SK-N-SH (cell line): Measurements from ENCODE around the gene GRIN2A. TPM values are rescaled to one million over a fixed set of nuclear protein-coding genes. Genes with fewer than 3 reads are reported as not detected.

Experiments used
- CTCF ChIA-PET: fragments of 300-600, 350-600 bp; formaldehyde crosslinking; extraction: SDS; loops from one replicate; lab custom pipeline; 2021; lab: Yijun Ruan, JAX
- POLR2A ChIA-PET: fragments of 350-600 bp; sonication (Branson Sonifier 250); formaldehyde crosslinking; extraction: SDS; loops from one replicate; lab custom pipeline; 2020; ENCODE audit warnings: antibody characterized with exemption, inconsistent platforms; lab: Yijun Ruan, JAX
- DNase-seq: peaks from one replicate; pipeline ENCODE4 v3.0.0; 2012
- H2AFZ ChIP-seq: fragments of 200-600 bp; sonication (generic); 2 replicates; pipeline ENCODE4 v1.8.1; 2016; ENCODE audit warnings: antibody characterized with exemption, mild to moderate bottlenecking, low read depth
- H3F3A ChIP-seq: fragments of 200-600 bp; sonication (generic); replicated peaks from 2 replicates; pipeline ENCODE3; 2016; ENCODE audit warnings: antibody characterized with exemption, mild to moderate bottlenecking; ENCODE audit not compliant: insufficient read depth
- H3K27ac ChIP-seq, 2 experiments: fragments of 200-500 bp in 1 of 2; fragments of 200-600 bp in 1 of 2; sonication (Bioruptor generic) in 1 of 2; sonication (generic), shearing (Covaris generic) in 1 of 2; 2 replicates each; pipeline versions ENCODE4 v1.5.1 to v1.6.1; 2014 to 2016; ENCODE audit warnings: low read depth in 2 of 2, inconsistent platforms in 1 of 2, low read length in 1 of 2, mild to moderate bottlenecking in 1 of 2, mixed read lengths in 1 of 2
- H3K27me3 ChIP-seq: fragments of 200-600 bp; sonication (generic), shearing (Covaris generic); 2 replicates; pipeline ENCODE4 v1.6.1; 2016; ENCODE audit warnings: mixed run types; ENCODE audit not compliant: insufficient read depth
- H3K36me3 ChIP-seq, 2 experiments: fragments of 200-500 bp in 1 of 2; fragments of 200-600 bp in 1 of 2; sonication (Bioruptor generic) in 1 of 2; sonication (generic) in 1 of 2; replicated peaks in 1 of 2; 2 replicates each; pipeline versions ENCODE3 to v1.5.1; 2014 to 2016; ENCODE audit warnings: low read length in 1 of 2, mild to moderate bottlenecking in 1 of 2; ENCODE audit not compliant: insufficient read depth in 2 of 2, control insufficient read depth in 1 of 2
- H3K4me1 ChIP-seq, 2 experiments: fragments of 200-500 bp in 1 of 2; fragments of 200-600 bp in 1 of 2; sonication (Bioruptor generic) in 1 of 2; sonication (generic), shearing (Covaris generic) in 1 of 2; 2 replicates each; pipeline versions ENCODE4 v1.5.1 to v1.6.1; 2014 to 2016; ENCODE audit warnings: low read depth in 1 of 2, low read length in 1 of 2, mixed run types in 1 of 2; ENCODE audit not compliant: insufficient read depth in 2 of 2, control insufficient read depth in 1 of 2
- H3K4me2 ChIP-seq: fragments of 200-600 bp; sonication (generic), shearing (Covaris generic); 2 replicates; pipeline ENCODE4 v1.6.1; 2017; ENCODE audit warnings: mixed run types
- H3K4me3 ChIP-seq, 2 experiments: fragments of 200-500 bp in 1 of 2; fragments of 200-600 bp in 1 of 2; sonication (Bioruptor generic) in 1 of 2; sonication (generic), shearing (Covaris generic) in 1 of 2; 2 replicates each; pipeline versions ENCODE4 v1.5.1 to v1.8.1; 2014 to 2016; ENCODE audit warnings: low read depth in 2 of 2, inconsistent platforms in 1 of 2, low read length in 1 of 2, mild to moderate bottlenecking in 1 of 2, mixed read lengths in 1 of 2, moderate library complexity in 1 of 2
- H3K79me2 ChIP-seq: fragments of 200-600 bp; sonication (generic); 2 replicates; pipeline ENCODE4 v1.8.1; 2017; ENCODE audit warnings: mild to moderate bottlenecking; ENCODE audit not compliant: insufficient read depth
- H3K9ac ChIP-seq: fragments of 200-600 bp; sonication (generic); 2 replicates; pipeline ENCODE4 v1.6.1; 2017; ENCODE audit warnings: mixed run types
- H3K9me2 ChIP-seq: fragments of 200-600 bp; sonication (generic); 2 replicates; pipeline ENCODE4 v1.6.1; 2017; ENCODE audit warnings: mixed run types
- H3K9me3 ChIP-seq: fragments of 200-600 bp; sonication (generic); 2 replicates; pipeline ENCODE4 v1.6.1; 2017; ENCODE audit warnings: mixed run types, mild to moderate bottlenecking, moderate library complexity
- H4K20me1 ChIP-seq: fragments of 200-600 bp; sonication (generic); 2 replicates; pipeline ENCODE4 v1.6.1; 2017; ENCODE audit warnings: mild to moderate bottlenecking, mixed run types; ENCODE audit not compliant: insufficient read depth
- CHD2 ChIP-seq: fragments of 150-350 bp; IDR thresholded peaks from 2 replicates; pipeline ENCODE4 v1.6.1; 2018; ENCODE audit warnings: low read length; ENCODE audit not compliant: partially characterized antibody
- ELF1 ChIP-seq: IDR thresholded peaks from 2 replicates; pipeline ENCODE4 v1.4.0; 2012
- FOSL2 ChIP-seq: IDR thresholded peaks from 2 replicates; pipeline ENCODE4 v1.4.0; 2012; ENCODE audit warnings: low read depth, mild to moderate bottlenecking, moderate library complexity, borderline replicate concordance
- FOXJ3 ChIP-seq: sonication (generic); formaldehyde crosslinking; IDR thresholded peaks from 2 replicates; pipeline ENCODE4 v1.5.1; 2020; ENCODE audit warnings: mild to moderate bottlenecking, missing genetic modification reagents
- FOXM1 ChIP-seq: IDR thresholded peaks from 2 replicates; pipeline ENCODE4 v1.4.0; 2012; ENCODE audit warnings: low read depth, mild to moderate bottlenecking
- GABPA ChIP-seq: IDR thresholded peaks from 2 replicates; pipeline ENCODE4 v1.4.0; 2012; ENCODE audit warnings: low read depth, mild to moderate bottlenecking
- IRF3 ChIP-seq: fragments of 150-350 bp; IDR thresholded peaks from 2 replicates; pipeline ENCODE4 v1.6.1; 2016; ENCODE audit warnings: mild to moderate bottlenecking, low read depth, low read length
- JUND ChIP-seq: IDR thresholded peaks from 2 replicates; pipeline ENCODE4 v1.4.0; 2012
- MEF2A ChIP-seq: IDR thresholded peaks from 2 replicates; pipeline ENCODE4 v1.4.0; 2012; ENCODE audit warnings: low read depth, borderline replicate concordance
- NFIC ChIP-seq: IDR thresholded peaks from 2 replicates; pipeline ENCODE4 v1.4.0; 2012; ENCODE audit warnings: borderline replicate concordance
- NRF1 ChIP-seq: IDR thresholded peaks from 2 replicates; pipeline ENCODE4 v1.6.1; 2012; ENCODE audit warnings: low read depth, mild to moderate bottlenecking, low read length
- RFX5 ChIP-seq: IDR thresholded peaks from 2 replicates; pipeline ENCODE4 v1.6.1; 2012; ENCODE audit warnings: mild to moderate bottlenecking, improper control_type of control experiment, low read length
- SIN3A ChIP-seq: IDR thresholded peaks from 2 replicates; pipeline ENCODE4 v1.6.1; 2012; ENCODE audit warnings: low read depth, mild to moderate bottlenecking, low read length, moderate library complexity, borderline replicate concordance
- TCF12 ChIP-seq: IDR thresholded peaks from 2 replicates; pipeline ENCODE4 v1.4.0; 2012
- YY1 ChIP-seq: IDR thresholded peaks from 2 replicates; pipeline ENCODE4 v1.4.0; 2012; ENCODE audit warnings: low read depth, mild to moderate bottlenecking
- WGBS: methylation state at CpG from one replicate; pipeline ENCODE4 v1.1.6; 2017; ENCODE audit warnings: low lambda C conversion rate; 5-methylcytosine and 5-hydroxymethylcytosine counted together
- polyA plus RNA-seq, 3 experiments: library from polyadenylated mRNA; depleted of rRNA; stranded (reverse); fragments of >200 nt; gene quantifications; 2 replicates each; pipeline ENCODE4 v1.2.3, GENCODE V29; 2012
- TF ChIP-seq, protein P1 (sequence below): IDR thresholded peaks from 2 replicates; pipeline ENCODE4 v1.4.0; 2012; ENCODE audit warnings: low read depth, borderline replicate concordance
- TF ChIP-seq, protein P2 (sequence below): IDR thresholded peaks from 2 replicates; pipeline ENCODE4 v1.4.0; 2012; ENCODE audit warnings: low read depth, borderline replicate concordance
- TF ChIP-seq, protein P3 (sequence below): IDR thresholded peaks from 2 replicates; pipeline ENCODE4 v1.4.0; 2012; ENCODE audit warnings: low read depth

GRIN2A gene
- polyA plus RNA-seq, 1 of the 3 experiments (the other 2 are of a cell fraction): not detected

- Histone ChIP-seq H2AFZ (no peak overlapping the region), H3K27me3 (no peaks in the 10 kb centered on the region), H3K9ac (no peak overlapping the region), H3K9me2 (no peaks in the 10 kb centered on the region), H3K79me2 (no peaks in the 10 kb centered on the region), H3K4me3 (no peak overlapping the region), H3K36me3 (no peaks in the 10 kb centered on the region), H3K9me3 (no peaks in the 10 kb centered on the region), H3F3A (no peaks in the 10 kb centered on the region), H3K4me1 (no peaks in the 10 kb centered on the region; a peak in 1 of 4 replicates), H4K20me1 (no peaks in the 10 kb centered on the region), H3K4me2 (no peak overlapping the region), H3K27ac (no peak overlapping the region)
- CTCF ChIA-PET: no interaction called here
- TF ChIP-seq FOSL2: no peak
- no peak for TF ChIP-seq CHD2
- no peak for TF ChIP-seq YY1
- no peak for TF ChIP-seq IRF3
- TF ChIP-seq, protein P1, sequence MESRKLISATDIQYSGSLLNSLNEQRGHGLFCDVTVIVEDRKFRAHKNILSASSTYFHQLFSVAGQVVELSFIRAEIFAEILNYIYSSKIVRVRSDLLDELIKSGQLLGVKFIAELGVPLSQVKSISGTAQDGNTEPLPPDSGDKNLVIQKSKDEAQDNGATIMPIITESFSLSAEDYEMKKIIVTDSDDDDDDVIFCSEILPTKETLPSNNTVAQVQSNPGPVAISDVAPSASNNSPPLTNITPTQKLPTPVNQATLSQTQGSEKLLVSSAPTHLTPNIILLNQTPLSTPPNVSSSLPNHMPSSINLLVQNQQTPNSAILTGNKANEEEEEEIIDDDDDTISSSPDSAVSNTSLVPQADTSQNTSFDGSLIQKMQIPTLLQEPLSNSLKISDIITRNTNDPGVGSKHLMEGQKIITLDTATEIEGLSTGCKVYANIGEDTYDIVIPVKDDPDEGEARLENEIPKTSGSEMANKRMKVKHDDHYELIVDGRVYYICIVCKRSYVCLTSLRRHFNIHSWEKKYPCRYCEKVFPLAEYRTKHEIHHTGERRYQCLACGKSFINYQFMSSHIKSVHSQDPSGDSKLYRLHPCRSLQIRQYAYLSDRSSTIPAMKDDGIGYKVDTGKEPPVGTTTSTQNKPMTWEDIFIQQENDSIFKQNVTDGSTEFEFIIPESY: no peak
- POLR2A ChIA-PET: no interaction called here
- DNase-seq: no peak
- WGBS: 41% methylated on average over 4 of the region's 4 CpGs
Observed at GRCh38 chr16:9911989-9912388, 270.2 kb downstream of the GRIN2A start.

GRCh38 chr16:9911231-9911630 lies 271.0 kb downstream of the GRIN2A start:
- H3K9me3 ChIP-seq: no peaks in the 10 kb centered on the region
- H2AFZ ChIP-seq: no peak overlapping the region
- ChIA-PET POLR2A (no interaction called here), CTCF (no interaction called here)
- H3K27ac ChIP-seq: no peak overlapping the region
- H3K79me2 ChIP-seq: no peaks in the 10 kb centered on the region
- H3K4me3 ChIP-seq: no peak overlapping the region
- DNase-seq: no peak
- TF ChIP-seq SIN3A: no peak
- no peak for TF ChIP-seq GABPA
- TF ChIP-seq, protein P2, sequence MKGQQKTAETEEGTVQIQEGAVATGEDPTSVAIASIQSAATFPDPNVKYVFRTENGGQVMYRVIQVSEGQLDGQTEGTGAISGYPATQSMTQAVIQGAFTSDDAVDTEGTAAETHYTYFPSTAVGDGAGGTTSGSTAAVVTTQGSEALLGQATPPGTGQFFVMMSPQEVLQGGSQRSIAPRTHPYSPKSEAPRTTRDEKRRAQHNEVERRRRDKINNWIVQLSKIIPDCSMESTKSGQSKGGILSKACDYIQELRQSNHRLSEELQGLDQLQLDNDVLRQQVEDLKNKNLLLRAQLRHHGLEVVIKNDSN: no peak
- no peak for TF ChIP-seq RFX5
- no peak for TF ChIP-seq NRF1
- no peak for TF ChIP-seq MEF2A
- no peak for TF ChIP-seq ELF1
- no peak for TF ChIP-seq NFIC
- no peak for TF ChIP-seq JUND
- TF ChIP-seq, protein P3, sequence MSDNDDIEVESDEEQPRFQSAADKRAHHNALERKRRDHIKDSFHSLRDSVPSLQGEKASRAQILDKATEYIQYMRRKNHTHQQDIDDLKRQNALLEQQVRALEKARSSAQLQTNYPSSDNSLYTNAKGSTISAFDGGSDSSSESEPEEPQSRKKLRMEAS: no peak
- TF ChIP-seq FOXM1: no peak
- TF ChIP-seq CHD2: no peak
- no peak for TF ChIP-seq TCF12
- TF ChIP-seq FOXJ3 (CRISPR knock-in tag): no peak
- no peak overlapping the region for H3K9ac ChIP-seq
- H3K27me3 ChIP-seq: no peaks in the 10 kb centered on the region
- WGBS: 25% methylated on average over 4 of the region's 4 CpGs
- H3K36me3 ChIP-seq: no peaks in the 10 kb centered on the region
- H3F3A ChIP-seq: no peaks in the 10 kb centered on the region
- H4K20me1 ChIP-seq: no peaks in the 10 kb centered on the region
- H3K4me2 ChIP-seq: no peak overlapping the region
- H3K4me1 ChIP-seq: no peaks in the 10 kb centered on the region; a peak in 1 of 4 replicates
- H3K9me2 ChIP-seq: no peaks in the 10 kb centered on the region
